Measurements from ENCODE around the gene DNHD1. TPM values are rescaled to one million over a fixed set of nuclear protein-coding genes. Genes with fewer than 3 reads are reported as not detected.

DNHD1 gene
- total RNA-seq, 1 experiment from 2014 or later, result 2.0 TPM

DNA sequence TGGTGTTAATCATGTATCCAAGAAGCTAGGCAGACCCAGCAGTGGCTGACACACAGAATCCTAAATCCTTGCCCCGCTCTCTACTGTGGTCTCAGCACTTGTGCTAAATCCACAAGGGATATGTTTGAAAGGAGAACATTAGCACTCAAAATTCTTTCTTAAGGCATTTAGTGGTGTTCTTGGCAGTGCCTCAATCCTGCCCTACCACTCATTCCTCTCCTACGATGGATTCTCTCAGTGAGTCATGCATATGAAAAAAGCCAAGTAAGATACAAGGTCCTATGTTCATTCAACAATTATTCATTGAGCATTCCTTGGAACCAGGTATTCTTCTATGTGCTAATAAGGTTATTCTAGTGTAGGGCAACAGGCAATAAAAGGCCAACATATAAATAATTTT, 75.1 kb downstream of the DNHD1 start:
- DNase-seq (ENCODE audit: low spot score), result no peak
- in situ Hi-C loops (cut with HindIII; ENCODE audit: low sequenced_read_pairs), result no loop called here

DNA sequence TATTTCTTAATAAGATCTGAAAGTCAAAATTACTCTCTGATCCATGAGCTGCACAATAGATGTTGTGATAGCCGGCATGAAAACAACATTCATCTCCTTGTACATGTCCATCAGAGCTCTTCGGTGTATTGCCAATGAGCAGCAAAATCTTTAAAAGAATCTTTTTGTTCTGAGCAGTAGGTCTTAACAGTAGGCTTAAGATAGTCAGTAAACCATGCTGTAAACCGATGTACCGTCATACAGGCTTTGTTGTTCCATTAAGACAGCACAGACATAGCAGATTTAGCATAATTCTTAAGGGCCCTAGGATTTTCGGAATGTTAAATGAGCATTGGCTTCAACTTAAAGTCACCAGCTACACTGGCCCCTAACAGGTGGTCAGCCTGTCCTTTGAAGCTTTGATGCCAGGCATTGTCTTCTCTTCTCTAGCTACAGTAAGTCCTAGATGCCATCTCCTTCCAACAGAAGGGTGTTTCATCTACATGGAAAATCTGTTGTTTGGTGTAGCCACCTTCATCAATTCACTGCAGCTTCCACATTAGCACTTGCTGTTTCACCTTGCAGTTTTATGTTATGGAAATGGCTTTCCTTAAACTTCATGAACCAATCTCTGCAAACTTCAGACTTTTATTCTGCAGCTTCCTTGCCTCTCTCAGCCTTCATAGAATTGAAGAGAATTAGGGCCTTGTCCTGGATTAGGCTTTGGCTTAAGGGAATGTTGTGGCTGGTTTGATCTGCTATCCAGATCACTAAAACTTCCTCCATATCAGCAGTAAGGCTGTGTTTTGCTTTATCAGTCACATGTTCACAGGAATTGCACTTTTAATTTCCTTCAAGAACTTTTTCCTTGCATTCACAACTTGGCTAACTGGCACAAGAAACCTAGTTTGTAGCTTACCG, 78.0 kb downstream of the DNHD1 start:
- in situ Hi-C loops (cut with HindIII; ENCODE audit: low sequenced_read_pairs), result no loop called here
- no peak for DNase-seq (ENCODE audit: low spot score)

DNA sequence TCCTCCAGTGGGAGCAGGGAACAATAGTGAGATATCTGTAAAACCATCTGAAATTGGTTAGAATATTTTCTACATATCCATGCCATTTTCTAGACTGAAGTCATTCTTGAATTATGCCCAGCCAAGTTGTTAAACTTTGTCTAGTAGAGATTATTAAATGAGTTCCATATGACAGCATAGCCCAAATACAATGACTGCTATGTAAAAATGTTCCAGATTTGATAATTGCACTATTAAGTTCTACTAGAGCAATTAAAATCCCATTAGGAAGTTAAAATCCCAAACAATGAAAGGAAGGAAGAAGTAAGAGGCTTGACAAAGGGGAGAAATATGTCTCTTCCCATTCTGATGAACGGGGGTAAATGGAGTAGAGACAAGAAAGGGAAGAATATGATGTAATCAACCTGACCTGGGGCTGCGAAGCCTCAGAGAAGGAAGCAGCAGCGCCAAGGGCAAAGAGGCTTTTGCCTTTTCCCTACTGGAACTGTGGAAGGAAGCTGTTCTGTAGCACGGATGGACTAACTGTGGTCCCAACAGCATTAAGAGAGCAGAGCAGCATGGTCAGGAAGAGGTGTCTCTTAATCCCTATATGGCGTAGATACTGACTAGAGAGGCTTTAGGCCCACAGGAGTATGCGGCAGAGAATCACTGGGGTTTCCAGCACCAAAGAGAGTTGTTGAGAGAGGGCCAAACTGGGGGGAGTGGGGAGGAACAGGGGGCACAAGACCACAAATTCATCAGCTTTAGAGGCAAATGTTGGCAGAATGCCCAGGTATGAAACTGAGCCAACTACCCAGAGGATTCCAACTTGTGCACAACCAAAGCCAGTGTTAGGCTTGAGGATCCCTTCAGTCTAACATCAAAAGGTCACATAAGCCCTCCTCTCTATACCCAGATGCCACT, 79.6 kb downstream of the DNHD1 start:
- peak; percentile 58 for DNase-seq (ENCODE audit: low spot score)
- in situ Hi-C loops (cut with HindIII; ENCODE audit: low sequenced_read_pairs), result no loop called here

DNA sequence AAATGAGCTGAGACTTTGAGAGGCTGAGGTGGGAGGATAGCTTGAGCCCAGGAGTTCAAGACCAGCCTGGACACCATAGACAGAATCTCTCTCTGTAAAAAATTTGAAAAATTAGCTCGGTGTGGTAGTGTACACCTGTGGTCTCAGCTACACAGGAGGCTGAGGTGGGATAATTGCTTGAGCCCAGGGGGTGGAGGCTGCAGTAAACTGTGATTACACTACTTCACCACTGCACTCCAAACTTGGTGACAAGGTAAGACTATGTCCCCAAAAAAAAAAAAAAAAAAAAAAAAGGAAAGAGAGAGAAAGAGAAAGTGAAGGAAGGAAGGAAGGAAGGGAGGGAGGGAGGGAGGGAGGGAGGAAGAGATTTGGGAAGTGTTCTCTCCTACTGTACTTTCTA, 81.1 kb downstream of the DNHD1 start:
- DNase-seq (ENCODE audit: low spot score), result no peak
- in situ Hi-C loops (cut with HindIII; ENCODE audit: low sequenced_read_pairs), result no loop called here

DNA sequence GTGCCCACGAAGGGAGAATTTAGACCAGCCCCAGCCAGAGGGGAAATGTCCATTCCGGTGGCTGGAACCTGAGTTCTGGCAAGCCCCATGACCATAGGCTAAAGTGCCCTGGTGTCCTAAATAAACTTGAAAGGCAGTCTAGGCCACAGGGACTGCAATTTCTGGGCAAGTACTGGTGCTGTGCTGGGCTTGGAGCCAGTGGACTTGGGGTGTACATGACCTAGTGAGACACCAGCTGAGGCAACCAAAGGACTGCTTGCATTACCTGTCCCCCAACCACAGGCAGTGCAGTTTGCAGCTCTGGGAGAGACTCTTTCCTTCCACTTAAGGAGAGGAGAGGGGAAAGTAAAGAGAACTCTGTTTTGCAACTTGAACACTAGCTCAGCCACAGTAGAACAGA, 82.6 kb downstream of the DNHD1 start:
- DNase-seq (ENCODE audit: low spot score), result no peak
- in situ Hi-C loops (cut with HindIII; ENCODE audit: low sequenced_read_pairs), result no loop called here

DNA sequence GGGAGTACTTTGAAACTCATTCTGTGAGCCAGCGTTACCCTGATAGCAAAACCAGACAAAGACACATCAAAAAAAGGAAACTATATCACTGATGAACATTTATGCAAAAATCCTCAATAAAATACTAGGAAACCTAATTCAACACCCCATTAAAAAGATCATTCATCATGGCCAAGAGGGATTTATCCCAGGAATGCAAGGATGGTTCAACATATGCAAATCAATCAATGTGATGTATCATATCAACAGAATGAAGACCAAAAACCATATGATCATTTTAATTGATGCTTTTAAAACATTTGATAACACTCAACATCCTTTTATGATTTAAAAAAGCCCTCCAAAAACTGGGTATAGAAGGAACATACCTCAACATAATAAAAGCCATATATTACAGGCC, 86.5 kb downstream of the DNHD1 start:
- no peak for DNase-seq (ENCODE audit: low spot score)
- in situ Hi-C loops (cut with HindIII; ENCODE audit: low sequenced_read_pairs), result no loop called here

DNA sequence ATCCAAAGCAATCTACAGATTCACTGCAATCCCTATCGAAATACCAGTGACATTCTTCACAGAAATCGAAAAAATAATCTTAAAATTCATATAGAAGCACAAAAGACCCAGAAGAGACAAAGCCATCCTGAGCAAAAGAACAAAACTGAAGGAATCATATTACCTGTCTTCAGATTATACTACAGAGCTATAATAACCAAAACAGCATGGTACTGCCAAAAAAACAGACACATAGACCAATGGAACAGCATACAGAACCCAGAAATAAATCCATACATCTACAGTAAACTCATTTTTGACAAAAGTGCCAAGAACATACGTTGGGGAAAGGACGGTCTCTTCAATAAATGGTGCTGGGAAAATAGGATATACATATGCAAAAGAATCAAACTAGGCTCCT, 87.4 kb downstream of the DNHD1 start:
- in situ Hi-C loops (cut with HindIII; ENCODE audit: low sequenced_read_pairs), result no loop called here
- no peak for DNase-seq (ENCODE audit: low spot score)

DNA sequence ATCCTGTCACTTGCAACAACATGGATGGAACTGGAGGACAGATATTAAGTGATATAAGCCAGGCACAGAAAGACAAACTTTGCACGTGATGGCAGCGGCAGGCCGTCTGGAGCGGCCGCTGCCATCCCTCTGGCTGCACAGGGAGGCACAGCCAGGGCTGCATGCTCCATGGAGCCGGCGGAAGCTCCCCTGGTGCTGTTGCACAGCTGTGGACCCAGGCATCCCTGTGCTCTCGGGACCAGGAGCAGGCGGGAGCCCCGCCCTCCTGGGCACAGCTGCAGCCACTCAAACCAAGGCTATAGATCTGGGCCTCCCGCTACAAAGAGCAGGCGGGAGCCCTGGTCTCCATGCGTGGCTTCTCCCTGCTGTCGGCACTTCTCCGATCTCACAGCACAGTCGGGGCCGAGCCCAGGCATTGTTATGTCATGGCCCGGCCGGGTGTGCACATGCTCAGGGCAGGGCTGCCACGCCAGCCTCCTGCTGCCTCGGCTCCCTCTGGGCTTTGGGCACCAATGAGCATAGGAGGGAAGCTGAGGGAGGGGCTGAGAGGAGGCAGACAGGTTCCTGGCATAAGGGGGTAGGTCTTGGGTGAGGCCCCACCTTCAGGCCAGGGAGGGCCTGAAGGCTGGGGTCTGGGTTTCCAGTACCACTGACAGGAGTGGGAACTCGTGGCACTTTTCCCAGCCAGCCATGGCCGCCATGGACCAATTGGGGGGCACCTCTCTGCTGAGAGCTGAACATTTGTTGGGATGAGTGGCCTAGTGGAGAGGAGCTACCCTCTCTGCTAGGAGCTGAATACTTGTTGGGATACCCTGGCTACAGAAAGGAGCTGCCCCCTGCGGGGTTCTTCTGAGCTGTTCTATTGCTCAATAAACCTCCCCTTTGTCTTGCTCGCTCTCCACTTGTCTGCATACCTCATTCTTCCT, 89.6 kb downstream of the DNHD1 start:
- no peak for DNase-seq (ENCODE audit: low spot score)

DNA sequence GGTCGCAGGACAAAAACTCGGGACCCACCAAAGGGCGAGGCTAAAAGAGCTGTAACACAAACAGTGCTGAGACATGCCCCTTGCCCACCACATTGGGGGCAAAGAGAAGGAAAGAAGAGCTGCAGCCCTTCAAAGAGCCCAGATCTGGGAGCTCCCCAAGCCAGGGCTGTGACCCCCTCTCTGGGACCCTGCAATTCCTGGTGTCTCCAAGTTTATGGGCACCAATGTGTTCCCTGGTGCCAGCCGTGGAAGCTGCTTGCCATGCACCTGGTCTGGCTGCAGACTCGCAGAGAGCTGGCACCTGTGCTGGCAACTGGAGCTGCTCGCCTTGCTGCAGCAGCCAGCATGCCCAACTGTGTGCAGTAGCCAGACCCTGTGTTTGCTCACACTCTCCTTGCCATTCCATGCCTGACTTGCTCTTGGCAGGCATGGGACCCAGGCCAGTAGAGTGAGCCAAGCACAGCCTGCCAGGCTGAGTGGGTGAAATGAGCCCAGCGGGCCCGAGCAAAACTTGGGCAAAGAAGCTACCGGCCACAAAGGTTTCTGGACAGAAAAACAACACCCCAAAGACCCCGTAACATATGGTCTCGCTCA, 90.4 kb downstream of the DNHD1 start:
- DNase-seq (ENCODE audit: low spot score), result peak; percentile 88
- in situ Hi-C loops (cut with HindIII; ENCODE audit: low sequenced_read_pairs), result no loop called here

More for the DNA sequence above, 89.6 kb downstream of the DNHD1 start:
- in situ Hi-C loops (cut with HindIII; ENCODE audit: low sequenced_read_pairs), result no loop called here

DNA sequence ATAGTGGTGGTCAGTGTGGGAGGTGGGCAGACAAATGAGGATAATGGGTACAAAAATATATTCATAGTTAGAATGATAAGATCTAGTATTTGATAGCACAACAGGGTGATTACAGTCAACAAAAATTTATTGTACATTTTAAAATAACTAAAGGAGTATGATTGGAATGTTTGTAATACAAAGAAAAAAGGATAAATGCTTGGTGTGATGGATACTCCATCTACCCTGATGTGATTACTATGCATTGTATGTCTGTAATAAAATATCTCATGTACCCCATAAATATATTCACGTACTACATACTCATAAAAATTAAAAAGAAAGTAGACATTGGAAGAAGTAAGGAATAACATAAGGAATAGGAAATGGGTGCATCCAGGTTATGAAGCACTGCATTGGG, 90.9 kb downstream of the DNHD1 start:
- in situ Hi-C loops (cut with HindIII; ENCODE audit: low sequenced_read_pairs), result no loop called here

DNA sequence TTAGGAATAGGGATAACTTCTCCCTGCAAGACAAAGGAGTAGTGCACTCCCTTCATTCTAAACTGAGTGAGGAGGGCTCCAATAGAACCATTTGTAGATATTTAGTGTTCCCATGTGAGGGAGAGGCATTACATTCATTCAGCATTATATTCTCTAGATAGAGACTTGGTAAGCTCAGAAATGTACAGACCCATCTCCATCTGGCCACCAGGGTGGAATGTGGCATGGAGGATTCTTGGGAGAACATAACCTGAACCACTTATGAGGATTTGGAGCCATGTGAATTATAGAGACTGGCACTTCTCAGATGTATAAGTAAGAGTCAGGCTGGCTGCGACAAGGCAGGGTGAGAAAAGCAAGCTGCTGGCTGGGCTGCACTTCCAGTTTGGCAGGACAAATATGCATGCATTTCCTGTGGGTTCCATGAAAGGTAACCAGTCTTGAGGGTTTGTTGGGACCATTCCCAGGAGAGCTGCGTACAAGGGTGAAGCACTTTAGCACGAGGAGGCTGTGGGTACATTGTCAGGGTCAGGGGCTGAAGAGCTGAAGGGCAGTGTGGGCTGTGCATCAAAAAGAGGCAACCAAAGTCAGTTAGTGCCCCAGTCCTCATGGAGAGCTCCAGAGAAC, 97.2 kb downstream of the DNHD1 start:
- in situ Hi-C loops (cut with HindIII; ENCODE audit: low sequenced_read_pairs), result no loop called here
- no peak for DNase-seq (ENCODE audit: low spot score)

More for the DNA sequence above, 90.9 kb downstream of the DNHD1 start:
- DNase-seq (ENCODE audit: low spot score), result no peak

DNA sequence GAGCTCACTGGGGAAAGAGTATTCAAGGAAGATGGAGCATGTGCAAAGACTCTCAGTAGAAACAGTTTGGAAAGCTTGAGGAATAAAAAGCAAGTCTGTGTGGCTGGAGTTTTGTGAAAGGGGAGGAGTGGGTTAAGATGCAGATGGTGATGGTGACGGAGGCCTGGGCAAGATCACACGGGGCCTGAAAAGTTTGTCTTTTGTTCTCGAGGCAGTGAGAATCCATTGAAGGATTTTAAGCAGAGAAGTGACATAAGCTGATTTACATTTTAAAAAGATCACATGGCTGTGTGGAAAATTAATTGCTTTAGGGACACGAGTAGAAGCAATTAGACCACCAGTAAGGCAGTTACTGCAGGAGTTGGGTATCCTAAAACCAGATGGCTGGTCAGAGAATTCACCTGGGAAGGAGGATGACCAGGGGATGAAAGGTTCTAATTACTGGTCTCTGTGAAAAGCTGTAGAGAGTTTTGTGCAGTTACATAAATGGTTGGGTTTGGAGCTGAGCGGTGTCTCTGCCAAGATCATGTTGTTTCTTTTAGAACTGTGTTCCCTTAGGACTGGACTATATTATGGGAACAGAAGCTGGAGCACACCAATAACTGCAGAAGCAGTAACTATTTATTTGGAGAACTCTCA, 99.3 kb downstream of the DNHD1 start:
- in situ Hi-C loops (cut with HindIII; ENCODE audit: low sequenced_read_pairs), result no loop called here
- DNase-seq (ENCODE audit: low spot score), result peak; percentile 25

DNA sequence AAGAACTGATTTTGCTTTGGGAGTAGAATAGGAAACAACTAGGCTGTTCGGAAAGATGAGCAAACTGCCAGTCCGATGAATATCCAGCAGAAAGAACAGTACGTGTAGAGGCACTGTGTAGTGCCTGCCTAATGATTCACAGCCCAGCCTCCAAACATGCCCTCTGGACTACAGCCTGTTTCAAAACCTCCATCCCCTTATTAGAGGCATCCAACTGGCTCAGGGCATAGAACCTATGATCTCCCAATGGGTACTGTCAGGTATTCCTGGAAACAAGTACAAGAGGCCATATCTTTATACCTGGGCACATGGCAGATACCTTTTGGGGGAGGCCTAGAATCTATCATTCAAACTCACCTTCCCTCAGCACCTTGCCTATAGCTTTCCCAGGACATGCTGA, 101.5 kb downstream of the DNHD1 start:
- no peak for DNase-seq (ENCODE audit: low spot score)
- in situ Hi-C loops (cut with HindIII; ENCODE audit: low sequenced_read_pairs), result no loop called here

DNA sequence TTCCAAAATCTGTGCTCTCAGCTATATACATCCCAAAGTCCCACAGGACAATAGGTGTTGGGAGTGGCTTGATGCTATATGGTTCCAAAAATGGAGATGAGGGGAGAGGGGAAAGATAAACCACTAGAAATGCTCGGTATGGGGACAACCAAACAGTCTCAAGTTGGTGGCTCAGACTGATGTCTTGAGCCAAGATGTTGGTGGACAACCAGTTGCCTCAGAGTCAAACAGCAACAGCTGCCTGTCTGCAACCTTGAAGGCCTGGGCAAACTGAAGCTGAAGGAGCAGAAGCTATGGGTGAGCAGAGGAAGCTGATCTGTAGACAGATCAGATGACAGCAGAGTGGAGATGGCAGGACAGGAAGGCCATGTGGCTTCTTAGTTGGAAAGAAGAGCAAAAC, 102.4 kb downstream of the DNHD1 start:
- DNase-seq (ENCODE audit: low spot score), result no peak
- in situ Hi-C loops (cut with HindIII; ENCODE audit: low sequenced_read_pairs), result no loop called here

DNA sequence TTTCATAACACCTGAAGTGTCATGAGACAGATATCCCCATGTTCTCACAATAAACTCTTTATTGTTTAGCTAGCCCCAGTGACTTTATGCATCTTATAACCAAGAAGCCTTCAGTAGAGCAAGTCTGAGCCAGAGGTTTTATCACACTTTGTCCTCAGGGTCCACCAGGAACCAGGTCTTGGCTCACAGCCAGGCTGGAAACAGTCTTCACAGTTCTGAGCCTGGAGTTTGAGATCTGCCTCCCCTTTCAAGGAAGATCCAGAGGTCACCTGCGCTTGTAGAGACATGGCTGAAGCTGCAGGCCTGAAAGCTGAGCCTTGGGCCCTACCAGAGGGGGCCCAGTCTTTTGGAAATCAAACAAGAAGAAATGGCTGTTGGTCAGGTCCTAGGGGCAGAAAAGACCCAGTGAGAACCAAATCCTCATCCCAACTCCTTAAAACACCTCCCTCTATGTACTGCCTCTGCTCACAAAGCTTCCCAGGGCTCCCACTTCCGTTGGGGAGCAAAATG, 102.9 kb downstream of the DNHD1 start:
- in situ Hi-C loops (cut with HindIII; ENCODE audit: low sequenced_read_pairs), result no loop called here
- no peak for DNase-seq (ENCODE audit: low spot score)

DNA sequence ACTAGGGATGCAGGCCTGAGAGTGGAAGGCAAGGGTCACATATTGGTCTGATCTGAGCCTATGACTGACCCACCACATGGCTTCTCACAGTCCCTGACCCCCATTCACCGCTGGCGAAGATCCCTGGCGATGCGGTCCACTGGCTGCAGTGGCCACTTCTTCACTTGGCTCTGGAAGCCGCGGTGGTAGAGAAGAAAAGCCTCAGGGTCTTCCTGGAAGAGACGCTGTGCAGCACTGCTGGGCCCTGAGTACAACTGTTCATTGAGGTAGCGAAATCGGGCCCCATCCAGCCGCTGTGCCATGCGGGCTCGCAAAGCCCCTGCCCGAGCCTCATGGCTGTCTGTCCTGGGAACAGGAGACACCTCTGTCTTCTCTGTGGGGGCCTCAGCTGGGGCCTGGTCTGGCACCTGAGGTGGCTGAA, 104.0 kb downstream of the DNHD1 start:
- in situ Hi-C loops (cut with HindIII; ENCODE audit: low sequenced_read_pairs), result no loop called here
- no peak for DNase-seq (ENCODE audit: low spot score)

DNA sequence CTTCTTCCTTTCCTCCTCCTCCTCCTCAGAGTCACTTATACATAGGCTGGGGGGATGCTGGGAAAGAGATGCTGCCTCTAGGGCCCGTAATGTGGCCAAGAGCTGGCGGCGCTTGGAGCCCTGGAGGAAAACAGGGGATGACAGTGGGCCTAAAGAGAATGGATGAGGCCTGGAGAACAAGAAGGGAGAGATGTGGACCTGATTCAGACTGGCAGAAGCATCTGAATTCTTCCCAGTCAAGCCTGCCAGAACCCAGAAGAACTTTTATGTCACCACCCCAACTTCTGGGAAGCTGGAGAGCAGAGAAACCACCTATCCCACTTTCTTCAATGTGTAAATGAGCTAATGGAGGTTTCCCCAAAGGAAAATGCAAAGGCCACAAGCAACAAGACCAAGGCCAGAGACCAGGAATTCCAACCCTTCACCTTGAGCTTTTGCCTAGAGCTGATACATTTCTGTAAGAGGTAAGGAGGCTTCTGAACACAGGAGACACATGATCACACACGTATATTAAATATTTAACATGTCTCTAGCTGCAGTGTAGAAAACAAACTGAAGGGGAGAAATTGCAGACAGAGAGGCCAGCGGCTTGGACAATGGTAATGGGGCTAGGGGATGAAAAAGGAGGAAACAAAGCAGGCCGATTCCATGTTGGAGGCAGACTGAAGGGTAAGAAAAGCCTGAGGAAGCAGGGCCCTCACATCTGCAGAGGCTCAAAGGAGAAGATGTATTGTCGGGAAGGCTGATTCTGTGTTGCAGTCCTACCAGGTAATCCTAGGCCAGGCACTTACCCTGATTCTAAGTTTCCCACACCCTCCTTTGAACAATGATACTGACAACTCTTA, 105.2 kb downstream of the DNHD1 start:
- in situ Hi-C loops (cut with HindIII; ENCODE audit: low sequenced_read_pairs), result no loop called here
- DNase-seq (ENCODE audit: low spot score), result no peak
